ENCODE results near the gene CFAP46. TPM values are rescaled to one million over a fixed set of nuclear protein-coding genes. Genes with fewer than 3 reads are reported as not detected.

CFAP46 gene
- total and polyA plus RNA-seq, 2 experiments from 2014 or later: 0.20 to 0.22 TPM

GRCh38 chr10:132842397-132842796 lies 100.0 kb downstream of the CFAP46 start:
- Histone ChIP-seq H3K9me3 (ENCODE audit: low read depth) (no peaks in the 10 kb centered on the region), H3K9ac (no peak overlapping the region), H2AFZ (no peak overlapping the region), H3K79me2 (ENCODE audit: insufficient read depth) (no peaks in the 10 kb centered on the region), H3K4me3 (no peak overlapping the region), H3F3A (ENCODE audit: insufficient read depth) (no peaks in the 10 kb centered on the region), H4K20me1 (ENCODE audit: insufficient read depth) (no peaks in the 10 kb centered on the region), H3K36me3 (ENCODE audit: low read depth) (no peaks in the 10 kb centered on the region), H3K27me3 (replicated peaks; ENCODE audit: insufficient read depth) (peaks cover 36% of the 10 kb centered on the region), H3K27ac (no peak overlapping the region), H3K9me2 (ENCODE audit: insufficient read depth) (no peaks in the 10 kb centered on the region), H3K4me2 (ENCODE audit: unreplicated experiment) (no peak overlapping the region), H3K4me1 (ENCODE audit: insufficient read depth) (no peaks in the 10 kb centered on the region)
- TF ChIP-seq EZH2phosphoT487 (IDR thresholded peaks at IDR 0.05; ENCODE audit: insufficient read depth, low read depth) (no peak), EZH2 (IDR thresholded peaks at IDR 0.05; ENCODE audit: insufficient read depth, poor library complexity, severe bottlenecking) (no peak)
- no peak for DNase-seq
- 57 to 60% methylated on average over 3 of the region's 3 CpGs for WGBS, 2 experiments (ENCODE audit: low coverage in 1 of 2, low lambda C conversion rate in 2 of 2, missing lambda C conversion rate in 2 of 2)
- in situ Hi-C loops (cut with MboI): no loop called here

GRCh38 chr10:132841615-132841975 lies 100.8 kb downstream of the CFAP46 start:
- no peak overlapping the region for H3K9ac ChIP-seq
- H2AFZ ChIP-seq: no peak overlapping the region
- H3K36me3 ChIP-seq (ENCODE audit: low read depth): no peaks in the 10 kb centered on the region
- in situ Hi-C loops (cut with MboI): no loop called here
- H4K20me1 ChIP-seq (ENCODE audit: insufficient read depth): no peaks in the 10 kb centered on the region
- H3K4me1 ChIP-seq (ENCODE audit: insufficient read depth): no peaks in the 10 kb centered on the region
- no peaks in the 10 kb centered on the region for H3K9me2 ChIP-seq (ENCODE audit: insufficient read depth)
- no peak for DNase-seq
- H3F3A ChIP-seq (ENCODE audit: insufficient read depth): no peaks in the 10 kb centered on the region
- no peak overlapping the region for H3K4me2 ChIP-seq (ENCODE audit: unreplicated experiment)
- peaks cover 36% of the 10 kb centered on the region for H3K27me3 ChIP-seq (replicated peaks; ENCODE audit: insufficient read depth)
- no peaks in the 10 kb centered on the region for H3K9me3 ChIP-seq (ENCODE audit: low read depth)
- H3K4me3 ChIP-seq: no peak overlapping the region
- TF ChIP-seq EZH2 (IDR thresholded peaks at IDR 0.05; ENCODE audit: insufficient read depth, poor library complexity, severe bottlenecking) (no peak), EZH2phosphoT487 (IDR thresholded peaks at IDR 0.05; ENCODE audit: insufficient read depth, low read depth) (no peak)
- H3K79me2 ChIP-seq (ENCODE audit: insufficient read depth): no peaks in the 10 kb centered on the region
- 14 to 40% methylated on average over 3 of the region's 3 CpGs for WGBS, 2 experiments (ENCODE audit: low coverage in 1 of 2, low lambda C conversion rate in 2 of 2, missing lambda C conversion rate in 2 of 2)
- no peak overlapping the region for H3K27ac ChIP-seq

GRCh38 chr10:132840698-132841614 lies 101.4 kb downstream of the CFAP46 start:
- H2AFZ ChIP-seq: no peak overlapping the region
- H3K36me3 ChIP-seq (ENCODE audit: low read depth): no peaks in the 10 kb centered on the region
- no peaks in the 10 kb centered on the region for H3K9me3 ChIP-seq (ENCODE audit: low read depth)
- no peaks in the 10 kb centered on the region for H3K79me2 ChIP-seq (ENCODE audit: insufficient read depth)
- no peak overlapping the region for H3K4me3 ChIP-seq
- no peaks in the 10 kb centered on the region for H3F3A ChIP-seq (ENCODE audit: insufficient read depth)
- H3K4me2 ChIP-seq (ENCODE audit: unreplicated experiment): no peak overlapping the region
- H3K9ac ChIP-seq: no peak overlapping the region
- H3K27me3 ChIP-seq (replicated peaks; ENCODE audit: insufficient read depth): peaks cover 36% of the 10 kb centered on the region
- H3K4me1 ChIP-seq (ENCODE audit: insufficient read depth): no peaks in the 10 kb centered on the region
- TF ChIP-seq EZH2phosphoT487 (IDR thresholded peaks at IDR 0.05; ENCODE audit: insufficient read depth, low read depth) (no peak), EZH2 (IDR thresholded peaks at IDR 0.05; ENCODE audit: insufficient read depth, poor library complexity, severe bottlenecking) (no peak)
- no peaks in the 10 kb centered on the region for H3K9me2 ChIP-seq (ENCODE audit: insufficient read depth)
- in situ Hi-C loops (cut with MboI): no loop called here
- H4K20me1 ChIP-seq (ENCODE audit: insufficient read depth): no peaks in the 10 kb centered on the region
- WGBS, 2 experiments (ENCODE audit: low coverage in 1 of 2, low lambda C conversion rate in 2 of 2, missing lambda C conversion rate in 2 of 2): 53 to 56% methylated on average over 24 of the region's 24 CpGs
- H3K27ac ChIP-seq: no peak overlapping the region
- DNase-seq: no peak

GRCh38 chr10:132839061-132839460 lies 103.3 kb downstream of the CFAP46 start:
- H4K20me1 ChIP-seq (ENCODE audit: insufficient read depth): no peaks in the 10 kb centered on the region
- no peaks in the 10 kb centered on the region for H3K36me3 ChIP-seq (ENCODE audit: low read depth)
- no peak overlapping the region for H3K27ac ChIP-seq
- 20 to 21% methylated on average over 13 of the region's 13 CpGs for WGBS, 2 experiments (ENCODE audit: low coverage in 1 of 2, low lambda C conversion rate in 2 of 2, missing lambda C conversion rate in 2 of 2)
- peaks cover 36% of the 10 kb centered on the region for H3K27me3 ChIP-seq (replicated peaks; ENCODE audit: insufficient read depth)
- H3K79me2 ChIP-seq (ENCODE audit: insufficient read depth): no peaks in the 10 kb centered on the region
- H3K9me2 ChIP-seq (ENCODE audit: insufficient read depth): no peaks in the 10 kb centered on the region
- H3K9me3 ChIP-seq (ENCODE audit: low read depth): no peaks in the 10 kb centered on the region
- no peak for TF ChIP-seq EZH2 (IDR thresholded peaks at IDR 0.05; ENCODE audit: insufficient read depth, poor library complexity, severe bottlenecking)
- no peak for TF ChIP-seq EZH2phosphoT487 (IDR thresholded peaks at IDR 0.05; ENCODE audit: insufficient read depth, low read depth)
- no peaks in the 10 kb centered on the region for H3K4me1 ChIP-seq (ENCODE audit: insufficient read depth)
- no peaks in the 10 kb centered on the region for H3F3A ChIP-seq (ENCODE audit: insufficient read depth)
- DNase-seq: no peak
- H2AFZ ChIP-seq: no peak overlapping the region
- H3K4me3 ChIP-seq: no peak overlapping the region
- in situ Hi-C loops (cut with MboI): no loop called here
- H3K4me2 ChIP-seq (ENCODE audit: unreplicated experiment): no peak overlapping the region
- no peak overlapping the region for H3K9ac ChIP-seq

Data from GM23248 (cell line).